Astrocyte (in vitro differentiated cells and primary cell): ENCODE measurements around the gene MPDU1. TPM values are rescaled to one million over a fixed set of nuclear protein-coding genes. Genes with fewer than 3 reads are reported as not detected.

ENCODE experiments used
- DNase-seq: peaks from one replicate; pipeline ENCODE4 v3.0.0-alpha.2; 2010; ENCODE audit warnings: low read depth
- FAIRE-seq: peaks from 2 replicates; lab custom pipeline; 2011; peaks lifted over from hg19 to GRCh38; lab: Jason Lieb, UNC
- H2AFZ ChIP-seq: 2 replicates; pipeline ENCODE4 v1.6.0; 2012; ENCODE audit warnings: low read depth, low read length, inconsistent platforms
- H3K27ac ChIP-seq: 2 replicates; pipeline ENCODE4 v1.5.1; 2011; ENCODE audit warnings: low read depth, low read length, inconsistent platforms
- H3K27me3 ChIP-seq: 2 replicates; pipeline ENCODE4 v1.6.0; 2011; ENCODE audit warnings: low read length, inconsistent platforms; ENCODE audit not compliant: insufficient read depth
- H3K36me3 ChIP-seq: 2 replicates; pipeline ENCODE4 v1.5.1; 2011; ENCODE audit warnings: low read length, inconsistent platforms; ENCODE audit not compliant: insufficient read depth
- H3K4me1 ChIP-seq: 2 replicates; pipeline ENCODE4 v1.5.1; 2011; ENCODE audit warnings: low read length, inconsistent platforms; ENCODE audit not compliant: insufficient read depth
- H3K4me2 ChIP-seq: 2 replicates; pipeline ENCODE4 v1.6.0; 2012; ENCODE audit warnings: low read length, inconsistent platforms
- H3K4me3 ChIP-seq: 2 replicates; pipeline ENCODE4 v1.5.1; 2011; ENCODE audit warnings: low read depth, mild to moderate bottlenecking, low read length, inconsistent platforms; ENCODE audit not compliant: insufficient read depth
- H3K79me2 ChIP-seq: 2 replicates; pipeline ENCODE4 v1.6.0; 2012; ENCODE audit warnings: mild to moderate bottlenecking, low read length, inconsistent platforms; ENCODE audit not compliant: insufficient read depth
- H3K9ac ChIP-seq: 2 replicates; pipeline ENCODE4 v1.6.0; 2012; ENCODE audit warnings: mild to moderate bottlenecking, low read length, inconsistent platforms
- H3K9me3 ChIP-seq: 2 replicates; pipeline ENCODE4 v1.5.1; 2012; ENCODE audit warnings: low read depth, mild to moderate bottlenecking, low read length, inconsistent platforms; ENCODE audit not compliant: insufficient read depth
- H4K20me1 ChIP-seq: 2 replicates; pipeline ENCODE4 v1.6.0; 2012; ENCODE audit warnings: low read length, inconsistent platforms; ENCODE audit not compliant: insufficient read depth
- H3K27ac Mint-ChIP-seq: one replicate; pipeline ENCODE4 v1.8.0; 2021; ENCODE audit warnings: mild to moderate bottlenecking, mixed read lengths; ENCODE audit not compliant: unreplicated experiment
- H3K27me3 Mint-ChIP-seq: one replicate; pipeline ENCODE4 v1.8.0; 2021; ENCODE audit warnings: low read depth, mixed read lengths; ENCODE audit not compliant: unreplicated experiment
- H3K36me3 Mint-ChIP-seq: one replicate; pipeline ENCODE4 v1.8.0; 2021; ENCODE audit warnings: low read depth, mixed read lengths; ENCODE audit not compliant: unreplicated experiment
- H3K4me1 Mint-ChIP-seq: one replicate; pipeline ENCODE4 v1.8.0; 2021; ENCODE audit warnings: low read depth, mixed read lengths; ENCODE audit not compliant: unreplicated experiment
- H3K4me3 Mint-ChIP-seq: one replicate; pipeline ENCODE4 v1.8.0; 2021; ENCODE audit warnings: mild to moderate bottlenecking, moderate library complexity, mixed read lengths; ENCODE audit not compliant: unreplicated experiment
- H3K9me3 Mint-ChIP-seq: one replicate; pipeline ENCODE4 v1.8.0; 2021; ENCODE audit warnings: mild to moderate bottlenecking, mixed read lengths; ENCODE audit not compliant: unreplicated experiment
- CTCF ChIP-seq: IDR thresholded peaks from 2 replicates; pipeline ENCODE4 v1.5.1; 2011; ENCODE audit warnings: low read depth, mild to moderate bottlenecking, inconsistent platforms, low read length, moderate library complexity; ENCODE audit not compliant: insufficient read depth
- EZH2 ChIP-seq: IDR thresholded peaks from 2 replicates; pipeline ENCODE4 v1.6.1; 2012; ENCODE audit warnings: mild to moderate bottlenecking, low read length, inconsistent platforms; ENCODE audit not compliant: insufficient read depth
- total RNA-seq: library from RNA; stranded (reverse); gene quantifications from 2 replicates; pipeline ENCODE4 v1.2.1, GENCODE V29; 2021

Gene MPDU1
- total RNA-seq, 1 donor from 2014 or later: 51.2 TPM

GRCh38 chr17:7589204-7589868 is 5.7 kb downstream of the MPDU1 start:
- FAIRE-seq (no peak), DNase-seq (peak; percentile 61)
- peak overlapping the region; percentile 14 for H3K4me3 Mint-ChIP-seq
- H4K20me1 ChIP-seq: peaks cover 41% of the 10 kb centered on the region
- peaks cover 52% of the 10 kb centered on the region for H3K4me1 ChIP-seq
- peak overlapping the region; percentile 81 for H3K4me2 ChIP-seq
- H3K36me3 ChIP-seq: peaks cover 17% of the 10 kb centered on the region
- H3K9ac ChIP-seq: peak overlapping the region; percentile 68
- peaks cover 42% of the 10 kb centered on the region for H3K79me2 ChIP-seq
- no peaks in the 10 kb centered on the region for H3K9me3 Mint-ChIP-seq
- H3K27me3 Mint-ChIP-seq: no peaks in the 10 kb centered on the region
- H3K9me3 ChIP-seq: no peaks in the 10 kb centered on the region
- no peaks in the 10 kb centered on the region for H3K27me3 ChIP-seq
- H3K4me1 Mint-ChIP-seq: peaks cover 47% of the 10 kb centered on the region
- TF ChIP-seq CTCF (peak; percentile 56), EZH2 (no peak)
- H3K36me3 Mint-ChIP-seq: peaks cover 24% of the 10 kb centered on the region
- H3K4me3 ChIP-seq: no peak overlapping the region
- no peak overlapping the region for H3K27ac Mint-ChIP-seq
- no peak overlapping the region for H2AFZ ChIP-seq
- H3K27ac ChIP-seq: peak overlapping the region; percentile 22

DNA sequence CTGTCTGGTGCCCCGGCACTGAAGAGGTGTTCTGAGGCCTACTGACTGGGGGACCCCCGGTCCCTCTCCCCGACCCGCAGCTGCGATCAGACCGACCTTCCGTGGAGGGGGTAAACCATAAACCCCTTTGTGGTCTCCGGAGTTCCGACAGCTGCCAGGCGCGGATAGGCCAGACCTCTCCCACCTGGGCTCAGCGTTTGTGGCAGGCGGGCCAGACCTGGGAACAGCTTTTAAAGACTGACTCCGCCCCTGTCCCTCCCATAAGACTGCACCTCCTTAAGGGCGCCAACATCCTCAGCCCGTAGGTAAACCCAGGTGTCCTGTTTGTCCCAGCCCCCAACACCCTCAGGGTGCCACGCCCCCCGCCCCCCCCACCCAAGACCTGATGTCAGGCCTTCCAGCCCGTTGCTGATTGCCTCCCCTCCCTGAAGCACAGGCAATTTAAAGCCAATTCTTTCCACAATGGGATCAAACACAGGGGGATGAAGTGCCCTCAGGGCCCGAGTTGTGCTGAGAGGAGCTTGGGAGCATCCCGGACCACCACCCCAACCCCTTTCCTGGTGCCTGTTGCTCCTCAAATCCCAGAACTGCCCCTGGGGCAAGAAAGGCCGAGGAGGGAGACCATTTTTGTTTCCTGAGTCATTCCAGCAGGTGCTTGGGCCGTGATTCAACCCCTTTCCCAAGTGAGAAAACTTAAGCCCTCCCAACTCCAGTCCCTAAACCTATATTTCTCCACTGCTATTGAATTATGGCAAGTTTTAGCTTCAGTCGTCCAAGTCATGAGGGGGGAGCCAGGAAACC is 6.4 kb downstream of the MPDU1 start, which contains the start of gene SOX15:
Gene SOX15 (minus strand): TSS at position 204 of the 801 bp plus-strand sequence. CDS start 418 bp downstream, outside the sequence.
- TF ChIP-seq CTCF (no peak), EZH2 (no peak)
- Histone ChIP-seq H3K27me3 (no peaks in the 10 kb centered on the region), H3K9me3 (no peaks in the 10 kb centered on the region), H3K36me3 (peaks cover 25% of the 10 kb centered on the region), H3K4me2 (peak within 1 kb of the TSS; percentile 81), H3K4me3 (no peak within 1 kb of the TSS), H3K27ac (peak within 1 kb of the TSS; percentile 82), H3K79me2 (peaks cover 34% of the 10 kb centered on the region), H4K20me1 (peaks cover 41% of the 10 kb centered on the region), H3K9ac (peak within 1 kb of the TSS; percentile 76), H3K4me1 (peaks cover 50% of the 10 kb centered on the region), H2AFZ (no peak within 1 kb of the TSS)
- no peaks in the 10 kb centered on the region for H3K9me3 Mint-ChIP-seq
- H3K27ac Mint-ChIP-seq: peak within 1 kb of the TSS; percentile 85
- H3K36me3 Mint-ChIP-seq: peaks cover 25% of the 10 kb centered on the region
- FAIRE-seq: no peak
- no peaks in the 10 kb centered on the region for H3K27me3 Mint-ChIP-seq
- H3K4me3 Mint-ChIP-seq: peak within 1 kb of the TSS; percentile 54
- DNase-seq: peak; percentile 35
- H3K4me1 Mint-ChIP-seq: peaks cover 43% of the 10 kb centered on the region
